Erythroblast (primary cell): Measurements from ENCODE around the gene DNAJB14.

Experiments used
- GATA1 ChIP-seq: IDR thresholded peaks from 2 replicates; pipeline ENCODE4 v1.6.1; 2011; ENCODE audit warnings: low read depth, mild to moderate bottlenecking, control low read depth, low read length, moderate library complexity
- POLR2A ChIP-seq: IDR thresholded peaks from 2 replicates; pipeline ENCODE4 v1.6.1; 2011; ENCODE audit warnings: mild to moderate bottlenecking, low read length

DNA sequence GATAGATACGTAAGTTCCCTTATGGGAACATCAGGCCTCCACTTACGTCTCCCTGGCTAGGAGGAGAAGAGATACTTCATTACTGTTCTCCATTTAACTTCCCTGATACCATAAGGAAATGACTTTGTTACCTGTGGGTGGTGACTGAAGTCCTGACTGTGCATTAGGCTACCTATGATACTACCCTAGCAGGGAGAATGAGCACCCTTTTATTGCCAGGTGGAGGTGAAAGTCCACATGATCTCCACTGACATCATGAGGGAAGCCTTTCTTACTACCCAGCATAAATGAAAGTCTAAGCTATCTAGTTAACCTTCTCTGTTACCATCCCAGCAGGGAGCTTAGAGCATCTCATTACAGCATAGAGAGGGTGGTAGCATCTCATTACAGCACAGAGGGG is 27.8 kb downstream of the DNAJB14 start:
- no peak for TF ChIP-seq POLR2A
- no peak for TF ChIP-seq GATA1
